Posterior vena cava (tissue), 2 donors: Measurements from ENCODE around the gene IL17B. TPM values are rescaled to one million over a fixed set of nuclear protein-coding genes. Genes with fewer than 3 reads are reported as not detected.
A peak's percentile ranks its signal among the peaks of the same experiment; 100 is the strongest.

Experiments
- DNase-seq: peaks from one replicate; pipeline ENCODE4 v3.0.0-alpha.2; 2020; ENCODE audit warnings: low spot score
- intact Hi-C, 2 donors: fragments of 100-400 bp; cut with DNase I; formaldehyde crosslinking; loops; one replicate each; pipeline versions ENCODE4 v1.14.1 to v1.14.2; 2022 to 2023
- total RNA-seq, 2 donors: library from RNA; stranded (reverse); fragmentation: NEBNext Ultra II Directional; extraction: Animal tissue kit (Norgen Biotek cat#: 25700); gene quantifications; one replicate each; pipeline ENCODE4 v1.2.1, GENCODE V29; 2021
- donor health status: DM: yes; HTN: yes; CAD: no.
- donor health status: DM: yes; HTN: yes; CAD: no.

IL17B gene
- total RNA-seq, 2 donors from 2014 or later, result 8.5 to 15.2 TPM

DNA sequence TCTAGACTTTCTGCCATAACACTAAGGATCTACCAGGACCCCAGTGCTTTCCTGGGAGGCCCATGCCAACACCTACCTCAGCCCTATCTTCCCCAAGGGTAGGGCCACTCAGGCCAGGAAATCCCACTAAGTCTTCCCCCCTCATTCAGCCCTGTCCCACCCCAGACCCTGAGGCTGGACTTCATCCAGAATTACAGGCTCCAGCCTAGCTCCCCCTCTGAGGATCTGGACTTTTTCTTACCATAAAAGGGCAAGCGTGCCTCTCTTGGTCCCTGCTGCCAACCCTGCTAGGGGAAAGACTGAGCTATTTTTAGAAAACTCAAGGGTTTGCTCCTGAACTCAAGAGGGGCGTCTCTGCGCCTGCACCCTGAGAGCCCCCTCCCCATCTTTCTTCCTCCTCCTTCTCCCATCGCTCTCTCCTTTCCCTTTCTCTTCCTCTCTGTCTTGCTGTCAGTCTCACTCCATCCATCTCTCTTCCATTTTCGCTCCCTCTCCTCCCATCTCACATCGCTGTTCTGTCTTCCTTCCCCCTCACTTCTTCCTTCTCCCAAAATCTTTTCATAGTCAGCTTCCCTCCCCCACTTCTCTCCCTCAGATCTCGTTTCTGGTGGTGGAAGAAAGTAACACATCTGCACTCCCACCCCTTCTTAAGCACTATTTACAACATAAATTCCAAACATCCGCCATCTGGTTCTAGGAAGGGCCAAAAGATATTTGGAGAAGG lies 38.1 kb upstream of the IL17B start:
- intact Hi-C loops, result loop anchor here in 1 of 2 donors (5.0 kb wide), 1 partner anchor 35 kb away; no protein-coding TSS in a partner anchor
- peak; percentile 67 for DNase-seq

- peak; percentile 84 for DNase-seq
- intact Hi-C loops, result loop anchor here in 1 of 2 donors (5.0 kb wide), 1 partner anchor 33 kb away; no protein-coding TSS in a partner anchor
Measured at GRCh38 chr5:149415066-149415967, 36.2 kb upstream of the IL17B start.

DNA sequence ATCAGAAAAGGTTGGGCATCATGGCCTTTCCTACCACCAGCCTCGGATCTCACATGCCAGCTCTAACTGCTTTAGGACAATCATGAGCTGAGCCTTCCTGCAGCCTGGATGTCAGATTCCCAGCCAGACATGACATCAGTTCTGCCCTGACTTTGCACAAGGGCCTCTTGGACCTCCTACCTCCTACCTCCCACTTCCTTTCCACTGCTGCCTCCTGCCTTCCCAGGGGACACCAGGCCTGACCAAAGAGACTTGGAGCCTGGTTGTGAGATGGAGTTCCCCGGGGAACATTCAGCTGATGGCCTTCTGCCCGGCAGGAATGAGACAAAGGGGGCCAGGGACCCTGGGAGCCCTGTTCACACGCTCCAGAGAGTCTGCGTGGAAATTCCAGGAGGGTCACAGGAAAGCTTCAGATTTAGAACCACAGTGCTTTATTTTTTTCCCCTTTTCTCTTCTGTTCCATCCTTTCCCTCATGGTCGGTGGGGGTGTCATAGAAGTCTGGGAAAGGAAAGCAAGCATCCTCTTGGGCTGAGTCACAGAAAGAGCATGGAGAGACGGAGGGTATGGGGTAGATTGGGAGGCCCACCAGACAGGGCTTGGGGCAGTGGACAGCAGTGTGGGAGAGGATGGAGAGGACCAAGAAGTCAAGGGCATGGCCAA lies 35.4 kb upstream of the IL17B start:
- intact Hi-C loops, result loop anchor here in 1 of 2 donors (5.0 kb wide), 1 partner anchor 32 kb away; no protein-coding TSS in a partner anchor
- DNase-seq, result peak; percentile 87

DNA sequence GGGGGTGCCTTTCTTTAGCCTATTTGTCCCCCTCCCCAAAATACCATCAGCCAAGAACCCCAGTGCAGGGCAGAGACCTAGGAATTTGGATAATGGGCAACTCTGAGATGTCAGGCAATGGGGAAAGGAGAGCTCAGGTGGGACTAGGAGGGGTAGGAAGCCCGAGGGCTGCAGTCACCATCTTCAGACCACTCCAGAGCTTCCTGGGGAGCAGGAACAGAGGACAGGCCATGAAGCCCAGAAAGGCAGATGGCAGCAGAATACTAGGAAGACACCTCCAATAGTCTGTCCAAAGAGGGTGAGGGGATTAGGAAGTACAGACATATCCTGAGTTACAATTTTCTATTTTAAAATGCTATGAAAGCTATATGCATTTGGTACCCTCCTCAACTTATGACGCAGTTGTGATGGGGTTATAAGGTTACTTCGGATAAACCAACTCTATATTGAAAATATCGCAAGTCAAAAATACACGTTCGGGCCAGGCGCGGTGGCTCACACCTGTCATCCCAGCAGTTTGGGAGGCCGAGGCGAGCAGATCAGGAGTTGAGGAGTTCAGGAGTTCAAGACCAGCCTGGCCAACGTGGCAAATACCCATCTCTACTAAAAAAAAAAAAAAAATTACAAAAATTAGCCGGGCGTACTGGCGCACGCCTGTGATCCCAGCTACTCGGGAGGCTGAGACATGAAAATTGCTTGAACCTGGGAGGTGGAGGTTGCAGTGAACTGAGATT lies 34.6 kb upstream of the IL17B start:
- intact Hi-C loops, result no loop called here
- peak; percentile 62 for DNase-seq

- intact Hi-C loops, result no loop called here
- peak; percentile 88 for DNase-seq
Measured at GRCh38 chr5:149412783-149413476, 33.8 kb upstream of the IL17B start.

- DNase-seq, result no peak
- intact Hi-C loops, result no loop called here
Measured at GRCh38 chr5:149411738-149412519, 32.8 kb upstream of the IL17B start.

GRCh38 chr5:149410721-149411432 lies 31.8 kb upstream of the IL17B start:
- no peak for DNase-seq
- intact Hi-C loops, result no loop called here

DNA sequence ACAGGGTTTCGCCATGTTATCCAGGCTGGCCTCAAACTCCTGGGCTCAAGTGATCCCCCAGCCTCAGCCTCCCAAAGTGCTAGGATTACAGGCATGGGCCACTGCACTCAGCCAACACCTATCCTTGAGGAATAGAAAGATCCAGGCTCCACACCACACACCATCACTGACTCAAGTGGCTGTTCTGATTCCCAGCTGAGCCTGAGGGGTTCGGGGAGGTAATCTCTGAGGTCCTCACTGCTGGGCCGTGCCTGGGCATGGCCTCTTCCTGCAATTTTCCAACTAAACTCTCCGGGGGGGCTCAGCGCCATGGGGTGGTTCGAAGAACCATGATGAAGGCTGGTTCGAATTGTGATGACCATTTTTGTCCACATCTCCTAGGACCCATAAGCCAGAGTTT lies 31.0 kb upstream of the IL17B start:
- no peak for DNase-seq
- intact Hi-C loops, result no loop called here

- intact Hi-C loops, result loop anchor here in 1 of 2 donors (5.0 kb wide), 1 partner anchor 37 kb away; no protein-coding TSS in a partner anchor
- peak; percentile 20 for DNase-seq
Measured at GRCh38 chr5:149409268-149409948, 30.3 kb upstream of the IL17B start.

- peak; percentile 62 for DNase-seq
- intact Hi-C loops, result loop anchor here in 1 of 2 donors (5.0 kb wide), 1 partner anchor 36 kb away; no protein-coding TSS in a partner anchor
Measured at GRCh38 chr5:149408252-149409099, 29.4 kb upstream of the IL17B start.

DNA sequence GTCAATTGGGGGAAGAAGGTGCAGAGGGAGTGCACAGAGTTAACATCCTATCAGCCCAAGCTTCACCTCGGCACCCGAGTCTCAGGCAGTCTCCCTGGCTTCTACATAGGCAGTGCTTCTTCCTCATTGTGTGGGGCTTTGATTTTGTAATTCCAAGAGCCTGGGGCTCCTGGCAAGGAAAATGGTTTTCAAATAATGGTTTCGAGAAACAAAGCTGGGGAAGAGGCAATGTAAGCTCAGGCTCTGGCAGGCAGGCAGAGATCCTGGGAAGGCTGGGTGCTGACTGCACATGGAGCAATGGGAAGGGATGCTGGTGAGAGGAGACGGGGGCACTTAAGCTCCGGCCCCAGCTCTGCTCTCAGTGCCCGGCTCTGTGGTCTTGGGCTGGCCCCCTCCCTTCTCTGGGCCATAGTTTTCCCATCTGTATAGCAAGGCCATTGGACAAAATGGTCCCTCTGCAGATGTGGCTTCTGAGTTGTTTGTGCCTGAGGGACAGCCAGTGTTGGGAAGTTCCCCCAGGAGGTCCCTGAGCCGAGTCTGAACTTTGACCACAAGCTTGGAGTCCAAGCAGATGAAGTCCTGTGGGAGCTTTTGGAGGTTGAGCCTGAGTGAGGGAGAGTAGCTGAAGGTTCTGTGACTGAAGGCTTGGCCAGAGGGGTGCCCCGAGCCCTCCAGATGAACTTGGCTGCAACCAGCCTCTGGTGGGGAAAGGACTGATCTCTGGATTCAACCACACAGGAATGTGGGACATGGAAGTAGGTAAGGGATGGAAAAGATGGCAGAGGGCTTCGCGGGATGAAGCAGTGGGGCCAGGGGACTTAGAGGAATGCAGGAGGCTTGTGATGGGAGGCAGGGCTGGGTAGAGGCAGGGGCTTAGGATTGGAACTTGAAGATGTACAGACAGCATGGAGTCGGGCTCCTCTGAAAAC lies 28.5 kb upstream of the IL17B start:
- intact Hi-C loops, result loop anchor here in 1 of 2 donors (5.0 kb wide), 1 partner anchor 35 kb away; no protein-coding TSS in a partner anchor
- DNase-seq, result peak; percentile 64

DNA sequence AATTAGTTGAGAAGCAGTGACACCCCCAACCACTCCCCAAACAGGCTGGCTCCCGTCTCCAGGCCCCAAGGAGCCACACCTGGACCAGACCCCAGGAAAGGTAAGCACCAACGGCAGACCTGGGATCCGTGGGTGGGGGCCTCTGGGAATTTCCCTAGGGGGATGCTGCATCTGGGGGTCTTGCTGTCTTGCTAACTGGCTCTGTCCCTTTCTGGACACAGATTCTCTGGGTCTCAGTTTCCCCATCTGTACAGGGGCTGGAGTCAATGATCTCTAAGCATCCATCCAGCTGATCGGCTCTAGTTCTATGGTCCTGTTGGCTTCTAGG lies 27.9 kb upstream of the IL17B start:
- DNase-seq, result no peak
- intact Hi-C loops, result loop anchor here in 1 of 2 donors (5.0 kb wide), 1 partner anchor 35 kb away; no protein-coding TSS in a partner anchor

GRCh38 chr5:149406203-149406978 lies 27.3 kb upstream of the IL17B start:
- peak; percentile 93 for DNase-seq
- intact Hi-C loops, result loop anchor here in 1 of 2 donors (5.0 kb wide), 1 partner anchor 34 kb away; no protein-coding TSS in a partner anchor
